Measurements from ENCODE around the gene CNTN5. TPM values are rescaled to one million over a fixed set of nuclear protein-coding genes. Genes with fewer than 3 reads are reported as not detected.

The CNTN5 gene
- total and polyA plus RNA-seq, 5 experiments from 2014 or later = not detected

DNA sequence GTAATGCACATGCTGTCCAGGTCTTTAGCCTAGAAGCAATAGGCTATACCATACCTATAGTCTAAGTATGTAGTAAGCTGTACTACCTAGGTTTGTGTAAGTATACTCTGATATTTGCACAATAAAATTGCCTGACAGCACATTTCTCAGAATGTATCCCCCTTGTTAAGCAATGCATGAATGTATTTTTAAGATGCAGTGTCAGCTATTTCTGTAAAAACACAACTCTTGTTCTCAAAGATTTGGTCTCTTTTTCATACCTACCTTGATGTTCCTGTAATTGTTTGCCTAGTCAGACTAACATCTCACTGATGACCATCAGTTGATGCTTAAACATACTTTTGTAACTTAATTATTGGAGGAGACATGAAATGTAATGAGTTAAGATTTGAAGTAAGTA lies 619.9 kb downstream of the CNTN5 start:
- H3K4me3 Mint-ChIP-seq = no peak overlapping the region
- DNase-seq (no peak), ATAC-seq (no peak)
- no peaks in the 10 kb centered on the region for H3K4me1 Mint-ChIP-seq
- H3K27ac Mint-ChIP-seq = no peak overlapping the region
- POLR2A ChIA-PET = no interaction called here
- no peaks in the 10 kb centered on the region for H3K27me3 Mint-ChIP-seq
- no peaks in the 10 kb centered on the region for H3K36me3 Mint-ChIP-seq
- H3K9me3 Mint-ChIP-seq = peaks cover 1 to 22% (median 10%) of the 10 kb centered on the region in 9 donors

DNA sequence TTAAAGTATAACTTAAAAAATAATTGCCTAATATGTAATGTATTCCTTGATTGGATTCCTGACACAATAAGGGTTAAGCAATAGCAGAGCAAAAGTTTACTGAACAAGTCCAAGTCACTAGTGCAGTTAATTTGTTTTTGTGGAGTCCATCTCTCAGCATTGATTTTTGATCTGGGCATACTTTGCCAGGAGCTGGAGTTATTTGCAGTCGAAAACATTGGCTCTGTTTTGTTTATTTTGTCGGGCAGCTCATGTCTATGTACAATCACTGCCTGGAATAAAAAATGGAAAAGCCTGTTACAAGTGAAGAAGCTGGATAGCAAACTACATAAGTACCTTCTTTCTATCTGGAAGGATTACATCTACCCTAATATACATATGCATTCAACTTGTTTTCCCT lies 625.2 kb downstream of the CNTN5 start:
- no peak overlapping the region for H3K4me3 Mint-ChIP-seq
- H3K9me3 Mint-ChIP-seq = peaks cover 5 to 20% (median 11%) of the 10 kb centered on the region in 9 donors
- no peaks in the 10 kb centered on the region for H3K27me3 Mint-ChIP-seq
- H3K27ac Mint-ChIP-seq = no peak overlapping the region
- H3K4me1 Mint-ChIP-seq = no peaks in the 10 kb centered on the region
- POLR2A ChIA-PET = no interaction called here
- DNase-seq (no peak), ATAC-seq (no peak)
- no peaks in the 10 kb centered on the region for H3K36me3 Mint-ChIP-seq

DNA sequence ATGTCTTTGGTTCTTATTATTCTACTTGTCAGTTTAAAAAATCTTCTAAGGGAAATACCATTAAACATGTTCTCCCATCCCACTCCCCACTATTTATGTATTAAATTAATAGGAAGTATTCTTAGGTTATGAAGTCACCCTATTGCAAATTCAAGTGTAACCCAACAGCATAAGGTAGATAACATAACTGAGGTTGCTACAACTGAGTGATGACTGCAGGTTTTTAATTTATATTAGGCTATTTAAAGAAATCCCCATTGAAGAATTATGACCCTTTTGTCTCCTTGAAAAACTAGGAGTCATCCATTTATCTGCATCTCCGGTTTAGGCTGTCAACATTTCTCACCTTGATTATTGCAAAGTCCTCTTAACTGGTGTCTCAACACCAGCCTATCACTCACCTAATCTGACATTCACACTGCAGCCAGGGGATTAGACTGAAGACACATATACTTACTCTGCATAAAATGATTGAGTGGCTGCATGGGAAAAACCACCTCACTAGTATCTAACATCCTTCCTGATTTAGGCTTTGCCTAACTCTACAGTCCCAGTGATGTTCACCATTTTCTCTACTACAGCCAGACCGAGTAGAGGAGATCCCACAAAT lies 649.4 kb downstream of the CNTN5 start:
- H3K4me1 Mint-ChIP-seq = peaks cover 0 to 2% (median 0%) of the 10 kb centered on the region in 4 donors
- H3K27ac Mint-ChIP-seq = no peak overlapping the region
- H3K9me3 Mint-ChIP-seq = peaks cover 10 to 44% (median 15%) of the 10 kb centered on the region in 9 donors
- no peaks in the 10 kb centered on the region for H3K27me3 Mint-ChIP-seq
- no peak overlapping the region for H3K4me3 Mint-ChIP-seq
- POLR2A ChIA-PET = no interaction called here
- ATAC-seq (no peak), DNase-seq (no peak)
- H3K36me3 Mint-ChIP-seq = no peaks in the 10 kb centered on the region

DNA sequence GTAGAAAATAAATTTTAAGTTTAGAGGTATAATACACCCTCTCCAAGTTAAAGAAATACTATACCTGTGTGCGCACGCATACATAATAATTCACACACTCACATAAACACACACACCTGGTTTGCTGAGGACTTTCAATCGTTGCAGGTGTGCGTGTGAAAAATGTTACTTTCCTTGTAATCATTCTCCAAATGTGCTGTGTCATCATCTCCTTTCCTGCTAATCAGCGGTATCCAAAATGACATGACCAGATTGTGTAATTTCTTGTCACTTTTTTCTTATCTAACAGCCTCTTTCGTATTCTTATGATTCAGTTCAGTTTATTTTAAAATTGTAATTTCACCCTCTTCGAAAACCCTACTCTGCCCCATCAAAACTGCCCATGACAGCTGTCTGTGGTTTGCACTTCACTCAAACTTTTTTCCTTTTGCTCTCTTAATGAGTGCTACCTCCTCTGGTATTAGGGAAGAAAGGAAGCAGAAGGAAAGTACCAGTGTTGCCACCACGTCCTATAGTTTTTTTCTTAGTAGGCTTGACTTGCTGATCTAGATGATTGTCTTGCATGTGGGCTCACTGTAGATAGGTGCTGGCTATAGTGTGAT lies 651.2 kb downstream of the CNTN5 start:
- POLR2A ChIA-PET = no interaction called here
- Mint-ChIP-seq H3K27ac (no peak overlapping the region), H3K27me3 (no peaks in the 10 kb centered on the region), H3K4me1 (peaks cover 0 to 2% (median 0%) of the 10 kb centered on the region in 4 donors), H3K9me3 (peaks cover 6 to 34% (median 11%) of the 10 kb centered on the region in 9 donors), H3K36me3 (no peaks in the 10 kb centered on the region), H3K4me3 (no peak overlapping the region)
- DNase-seq (no peak), ATAC-seq (no peak)

DNA sequence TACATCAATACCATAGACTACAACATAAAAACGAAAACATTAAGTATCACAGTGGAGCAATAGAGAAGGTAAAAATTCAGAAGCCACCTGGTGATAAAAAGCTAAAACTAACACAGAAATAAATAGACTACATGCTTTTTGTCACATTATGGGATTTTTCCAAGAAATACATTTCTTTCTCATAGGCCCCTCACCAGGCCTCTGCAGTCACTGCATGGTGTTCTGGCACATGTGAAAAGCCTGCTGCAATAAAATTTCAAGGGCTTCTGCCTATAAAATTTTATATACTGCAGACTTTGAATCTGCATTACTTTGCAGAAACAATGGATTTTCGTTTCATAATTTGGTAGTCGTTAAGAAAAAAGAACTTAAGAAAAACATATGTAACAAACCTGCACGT lies 655.5 kb downstream of the CNTN5 start:
- Mint-ChIP-seq H3K36me3 (no peaks in the 10 kb centered on the region), H3K4me1 (peaks cover 0 to 2% (median 0%) of the 10 kb centered on the region in 4 donors), H3K4me3 (no peak overlapping the region), H3K27me3 (no peaks in the 10 kb centered on the region), H3K27ac (no peak overlapping the region), H3K9me3 (peaks cover 4 to 28% (median 8%) of the 10 kb centered on the region in 9 donors)
- DNase-seq = no peak
- ATAC-seq = no peak
- POLR2A ChIA-PET = no interaction called here

DNA sequence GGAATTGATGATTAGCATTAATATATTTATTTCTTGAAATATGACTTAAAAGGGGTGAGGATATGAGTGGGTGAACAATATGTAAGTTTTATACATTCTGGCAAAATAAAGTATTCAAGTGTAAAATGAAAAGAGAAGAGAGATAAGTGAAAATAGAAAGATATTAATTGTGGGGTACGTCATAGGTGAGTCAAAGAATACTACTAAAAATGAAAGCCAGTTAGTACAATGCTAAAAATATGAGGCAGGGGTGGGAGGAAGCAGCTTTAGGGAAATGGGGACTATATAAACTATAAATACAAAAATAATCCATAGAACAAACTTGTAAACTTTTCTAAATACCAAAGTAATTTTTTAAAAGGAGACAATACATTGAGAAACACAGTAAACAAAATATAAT lies 661.4 kb downstream of the CNTN5 start:
- DNase-seq (no peak), ATAC-seq (no peak)
- H3K36me3 Mint-ChIP-seq = no peaks in the 10 kb centered on the region
- H3K4me3 Mint-ChIP-seq = no peak overlapping the region
- POLR2A ChIA-PET = no interaction called here
- H3K4me1 Mint-ChIP-seq = no peaks in the 10 kb centered on the region
- peaks cover 0 to 10% (median 2%) of the 10 kb centered on the region in 9 donors for H3K9me3 Mint-ChIP-seq
- no peaks in the 10 kb centered on the region for H3K27me3 Mint-ChIP-seq
- H3K27ac Mint-ChIP-seq = no peak overlapping the region

DNA sequence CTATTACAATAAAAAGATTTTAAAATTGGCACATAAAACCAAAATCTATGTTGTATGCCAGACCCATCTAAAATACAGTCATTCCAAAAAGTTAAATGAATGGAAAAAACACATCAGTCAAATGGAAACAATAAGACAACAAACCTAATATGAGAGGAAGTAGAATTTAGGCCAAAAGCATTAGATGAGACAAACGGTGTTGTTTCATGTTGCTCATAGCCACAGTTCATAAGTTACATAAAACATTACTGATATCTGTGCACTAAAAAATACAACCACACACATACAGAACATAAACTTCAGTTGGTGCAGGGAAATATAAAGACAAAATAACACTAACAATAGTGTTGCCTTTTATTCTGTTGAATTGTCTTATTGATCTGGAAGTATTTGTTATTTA lies 661.9 kb downstream of the CNTN5 start:
- H3K9me3 Mint-ChIP-seq = peaks cover 0 to 10% (median 2%) of the 10 kb centered on the region in 9 donors
- POLR2A ChIA-PET = no interaction called here
- no peaks in the 10 kb centered on the region for H3K36me3 Mint-ChIP-seq
- no peak overlapping the region for H3K4me3 Mint-ChIP-seq
- DNase-seq (no peak), ATAC-seq (no peak)
- no peak overlapping the region for H3K27ac Mint-ChIP-seq
- H3K4me1 Mint-ChIP-seq = no peaks in the 10 kb centered on the region
- H3K27me3 Mint-ChIP-seq = no peaks in the 10 kb centered on the region

DNA sequence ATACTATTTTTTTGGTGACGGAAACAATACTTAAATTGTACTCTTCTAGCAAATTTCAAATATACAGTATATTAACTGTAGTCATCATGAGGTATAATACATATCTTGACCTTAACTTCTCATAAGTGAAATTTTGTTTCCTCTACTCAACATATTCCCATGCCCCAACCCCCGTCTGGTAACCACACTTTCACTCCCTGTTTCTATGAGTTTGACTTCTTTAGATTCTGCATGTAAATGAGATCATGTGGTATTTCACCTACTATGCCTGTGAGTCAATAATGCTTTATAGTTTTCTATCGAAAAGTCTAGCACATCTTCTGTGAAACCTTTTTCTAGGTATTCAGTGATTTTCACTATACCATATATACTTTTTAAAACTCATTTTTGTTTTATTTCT lies 663.2 kb downstream of the CNTN5 start:
- POLR2A ChIA-PET = no interaction called here
- no peak for DNase-seq
- H3K9me3 Mint-ChIP-seq = peaks cover 0 to 14% (median 2%) of the 10 kb centered on the region in 9 donors
- H3K4me1 Mint-ChIP-seq = no peaks in the 10 kb centered on the region
- no peaks in the 10 kb centered on the region for H3K36me3 Mint-ChIP-seq
- H3K27me3 Mint-ChIP-seq = no peaks in the 10 kb centered on the region
- H3K4me3 Mint-ChIP-seq = no peak overlapping the region
- ATAC-seq = no peak
- H3K27ac Mint-ChIP-seq = no peak overlapping the region

DNA sequence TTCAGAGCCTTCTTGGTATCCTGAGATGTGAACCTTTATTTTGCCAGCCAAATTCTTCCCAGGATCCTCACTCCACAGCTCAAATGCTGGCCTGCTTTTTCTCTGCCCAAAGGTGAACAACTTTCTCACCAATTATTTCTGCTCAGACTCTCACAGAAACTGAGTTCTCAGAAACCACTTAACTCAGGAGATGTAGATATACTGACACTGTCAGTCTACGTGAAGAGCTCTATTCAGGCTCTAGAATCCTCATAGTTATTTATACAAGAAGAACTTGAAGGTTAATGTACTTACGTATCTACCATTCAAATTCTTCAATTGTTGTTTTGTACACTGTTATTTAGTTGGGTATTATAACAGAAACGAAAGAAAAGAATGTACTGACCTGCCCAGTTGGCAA lies 666.1 kb downstream of the CNTN5 start:
- ATAC-seq = no peak
- Mint-ChIP-seq H3K36me3 (no peaks in the 10 kb centered on the region), H3K27ac (no peak overlapping the region), H3K27me3 (no peaks in the 10 kb centered on the region), H3K4me1 (no peaks in the 10 kb centered on the region), H3K4me3 (no peak overlapping the region), H3K9me3 (peaks cover 6 to 26% (median 16%) of the 10 kb centered on the region in 9 donors)
- POLR2A ChIA-PET = no interaction called here
- DNase-seq = no peak

DNA sequence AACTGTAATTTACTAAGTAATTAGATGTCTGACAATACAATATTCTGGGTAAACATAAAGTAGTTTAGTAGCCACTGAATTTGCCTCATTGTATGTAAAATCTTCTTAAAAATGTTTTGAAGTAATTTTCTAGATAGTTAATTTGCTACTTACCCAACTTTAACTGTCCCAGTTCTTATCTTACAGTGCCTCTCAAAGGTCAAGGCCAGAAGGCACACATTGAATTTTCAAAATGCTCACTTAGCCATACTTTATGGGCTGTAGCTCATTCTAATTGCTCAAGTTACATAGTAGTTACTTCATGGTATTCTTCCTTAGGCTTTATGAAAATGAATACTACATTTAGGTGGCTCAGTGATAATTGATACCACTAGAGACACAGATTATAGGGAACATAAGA lies 666.6 kb downstream of the CNTN5 start:
- no peak overlapping the region for H3K4me3 Mint-ChIP-seq
- POLR2A ChIA-PET = no interaction called here
- DNase-seq (no peak), ATAC-seq (no peak)
- H3K4me1 Mint-ChIP-seq = no peaks in the 10 kb centered on the region
- peaks cover 6 to 28% (median 16%) of the 10 kb centered on the region in 9 donors for H3K9me3 Mint-ChIP-seq
- H3K36me3 Mint-ChIP-seq = no peaks in the 10 kb centered on the region
- H3K27me3 Mint-ChIP-seq = no peaks in the 10 kb centered on the region
- no peak overlapping the region for H3K27ac Mint-ChIP-seq

DNA sequence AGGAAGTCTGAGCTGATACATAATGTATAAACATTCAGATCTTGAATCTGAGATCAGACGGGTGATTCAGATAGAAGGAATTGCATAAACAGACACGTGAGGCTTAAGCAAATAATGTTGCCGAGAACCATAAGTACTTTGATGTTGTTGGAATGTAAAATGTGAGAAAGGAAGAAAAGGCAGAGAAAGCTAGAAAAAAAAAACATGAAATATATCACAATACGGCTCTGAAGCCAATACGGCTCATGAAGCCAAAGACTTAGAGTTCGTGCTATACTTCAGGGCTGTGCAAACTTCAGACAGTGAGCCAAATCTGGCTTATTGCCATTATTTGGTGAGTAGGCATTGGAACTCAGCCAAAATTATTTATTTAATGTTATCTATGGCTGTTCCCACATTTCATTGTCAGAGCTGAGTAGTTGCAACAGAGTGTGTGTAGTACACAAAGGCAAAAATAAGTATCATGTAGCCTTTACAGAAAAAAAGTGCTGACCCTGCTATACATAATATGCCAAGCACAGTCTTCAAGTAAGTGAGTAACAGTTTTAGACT lies 673.3 kb downstream of the CNTN5 start:
- no peak for ATAC-seq
- Mint-ChIP-seq H3K4me1 (no peaks in the 10 kb centered on the region), H3K27ac (no peak overlapping the region), H3K4me3 (no peak overlapping the region), H3K36me3 (peaks cover 0 to 8% (median 0%) of the 10 kb centered on the region in 3 donors), H3K27me3 (no peaks in the 10 kb centered on the region), H3K9me3 (peaks cover 7 to 40% (median 29%) of the 10 kb centered on the region in 9 donors)
- DNase-seq = no peak
- POLR2A ChIA-PET = no interaction called here

DNA sequence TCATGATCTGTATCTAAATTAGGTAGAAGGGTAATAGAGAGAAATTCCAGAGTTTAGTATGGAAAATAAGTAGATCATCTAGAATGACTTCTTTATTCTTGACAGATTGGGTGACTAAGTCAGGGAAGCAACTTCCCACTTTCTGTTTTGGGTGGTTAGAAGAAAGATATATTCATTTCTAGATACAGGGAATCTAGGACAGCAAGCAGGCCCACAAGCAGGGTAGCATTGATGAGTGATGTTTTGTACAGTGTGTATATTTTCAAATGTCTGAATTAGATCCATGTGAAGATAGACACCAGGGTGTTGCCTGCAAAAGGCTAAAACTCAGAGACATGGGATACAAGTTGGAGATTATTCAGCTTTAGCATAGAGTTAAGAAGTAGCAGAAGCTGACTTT lies 674.4 kb downstream of the CNTN5 start:
- Mint-ChIP-seq H3K36me3 (peaks cover 0 to 8% (median 0%) of the 10 kb centered on the region in 3 donors), H3K27ac (no peak overlapping the region), H3K4me1 (no peaks in the 10 kb centered on the region), H3K9me3 (peaks cover 4 to 40% (median 23%) of the 10 kb centered on the region in 9 donors), H3K4me3 (no peak overlapping the region), H3K27me3 (no peaks in the 10 kb centered on the region)
- POLR2A ChIA-PET = no interaction called here
- DNase-seq (no peak), ATAC-seq (no peak)

DNA sequence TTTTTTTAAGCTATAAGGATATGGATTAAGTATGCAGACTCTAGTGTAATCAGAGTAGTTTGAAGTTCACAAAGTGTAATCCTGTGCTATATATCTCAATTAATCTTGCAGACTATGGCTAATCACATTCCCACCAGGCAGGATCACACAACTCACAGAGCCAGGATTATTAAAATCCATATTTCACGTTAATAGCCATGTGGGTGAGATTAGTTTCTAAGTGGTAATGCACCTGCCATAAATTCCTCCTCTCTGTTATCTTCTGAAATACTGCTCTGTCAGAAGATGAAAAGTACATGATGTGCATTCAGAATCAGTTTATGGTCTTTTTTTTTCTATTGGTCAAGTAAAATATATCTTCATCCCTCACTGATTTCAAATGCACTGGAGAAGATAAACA lies 686.1 kb downstream of the CNTN5 start:
- no peak overlapping the region for H3K4me3 Mint-ChIP-seq
- peaks cover 0 to 30% (median 5%) of the 10 kb centered on the region in 9 donors for H3K9me3 Mint-ChIP-seq
- ATAC-seq = no peak
- H3K4me1 Mint-ChIP-seq = no peaks in the 10 kb centered on the region
- POLR2A ChIA-PET = no interaction called here
- no peaks in the 10 kb centered on the region for H3K27me3 Mint-ChIP-seq
- no peak overlapping the region for H3K27ac Mint-ChIP-seq
- H3K36me3 Mint-ChIP-seq = no peaks in the 10 kb centered on the region
- DNase-seq = no peak

Data from naive thymus-derived CD8-positive, alpha-beta T cell (primary cell).